Glomerular endothelial cell (primary cell): Measurements from ENCODE around the gene OR1G1. TPM values are rescaled to one million over a fixed set of nuclear protein-coding genes. Genes with fewer than 3 reads are reported as not detected.
"Not testable (repeated sequence)": the region's sequence is repeated elsewhere in the genome, so short reads cannot be mapped to it uniquely, and the experiment has no call there.

Experiments used
- DNase-seq: peaks from one replicate; pipeline ENCODE4 v3.0.0-alpha.2; 2011; ENCODE audit warnings: low read depth, low spot score; ENCODE audit errors: extremely low read depth
- total RNA-seq: library from RNA; depleted of rRNA; stranded (reverse); fragments of >200 nt; gene quantifications from 2 replicates; pipeline ENCODE4 v1.2.3, GENCODE V29; 2015

The OR1G1 gene
- total RNA-seq: not detected in 2 replicates

DNA sequence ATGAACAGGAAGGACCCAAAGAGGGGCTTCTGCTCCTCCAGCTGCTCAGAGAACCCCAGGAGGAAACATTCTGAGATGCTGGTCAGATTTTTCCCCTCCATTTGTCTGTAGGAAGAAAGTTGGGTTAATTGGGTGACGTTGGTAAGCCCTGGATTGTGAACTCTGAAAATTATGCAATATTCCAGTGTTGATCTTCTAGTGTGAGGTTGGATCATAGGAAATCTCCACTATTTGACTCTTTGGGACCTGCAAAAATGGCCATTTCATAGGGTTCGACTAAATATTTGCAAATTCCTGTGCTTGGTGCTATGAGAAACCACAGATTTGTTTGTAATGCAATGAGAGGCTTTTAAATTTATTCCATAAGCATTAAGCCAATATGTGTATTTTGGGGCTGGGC, at the start of gene OR1G1:
TSS of gene OR1G1 (minus strand) at position 101 of the 400 bp plus-strand sequence. CDS start at position 101, 0 bp downstream.
- no peak for DNase-seq

DNA sequence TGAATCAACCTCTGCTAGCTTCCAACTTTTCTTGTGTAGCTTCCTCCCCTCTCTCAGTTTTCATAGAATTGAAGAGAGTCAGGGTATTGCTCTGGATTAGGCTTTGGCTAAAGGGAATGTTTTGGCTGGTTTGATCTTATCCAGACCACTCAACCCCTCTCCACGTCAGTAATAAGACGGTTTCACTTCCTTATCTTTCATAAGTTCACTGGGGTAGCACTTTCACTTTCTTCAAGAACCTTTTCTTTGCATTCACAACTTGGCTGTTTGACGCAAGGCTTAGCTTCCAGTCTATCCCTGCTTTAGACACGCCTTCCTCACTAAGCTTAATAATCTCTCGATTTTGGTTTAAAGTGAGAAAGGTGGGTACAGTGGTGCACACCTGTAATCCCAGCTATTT, 40.2 kb upstream of the OR1G1 start:
- no peak for DNase-seq

DNA sequence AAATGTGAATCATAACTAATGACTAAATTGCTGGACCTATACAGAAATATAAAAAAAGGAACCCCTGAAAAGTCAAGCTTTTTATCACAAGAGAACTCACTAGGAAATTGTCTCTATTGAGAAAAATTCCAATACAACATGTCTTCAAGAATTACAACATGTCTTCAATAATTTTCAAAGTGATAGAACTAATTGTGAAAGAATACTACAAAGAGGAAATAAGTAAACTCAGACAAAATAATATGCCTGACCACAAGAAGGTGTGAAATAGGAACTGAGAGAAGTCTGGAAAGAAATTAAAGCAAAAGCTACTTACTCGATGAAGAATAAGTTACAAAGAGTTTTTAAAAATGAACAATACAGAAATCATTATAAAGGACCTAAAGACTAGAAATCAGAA, 29.9 kb upstream of the OR1G1 start:
- no peak for DNase-seq

DNA sequence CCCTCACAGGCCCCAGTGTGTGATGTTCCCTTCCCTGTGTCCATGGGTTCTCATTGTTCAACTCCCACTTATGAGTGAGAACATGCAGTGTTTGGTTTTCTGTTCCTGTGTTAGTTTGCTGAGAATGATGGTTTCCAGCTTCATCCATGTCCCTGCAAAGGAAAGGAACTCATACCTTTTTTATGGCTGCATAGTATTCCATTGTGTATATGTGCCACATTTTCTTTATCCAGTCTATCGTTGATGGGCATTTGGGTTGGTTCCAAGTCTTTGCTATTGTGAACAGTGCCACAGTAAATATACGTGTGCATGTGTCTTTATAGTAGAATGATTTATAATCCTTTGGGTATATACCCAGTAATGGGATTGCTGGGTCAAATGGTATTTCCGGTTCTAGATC, 10.1 kb upstream of the OR1G1 start:
- not testable (repeated sequence) for DNase-seq

DNA sequence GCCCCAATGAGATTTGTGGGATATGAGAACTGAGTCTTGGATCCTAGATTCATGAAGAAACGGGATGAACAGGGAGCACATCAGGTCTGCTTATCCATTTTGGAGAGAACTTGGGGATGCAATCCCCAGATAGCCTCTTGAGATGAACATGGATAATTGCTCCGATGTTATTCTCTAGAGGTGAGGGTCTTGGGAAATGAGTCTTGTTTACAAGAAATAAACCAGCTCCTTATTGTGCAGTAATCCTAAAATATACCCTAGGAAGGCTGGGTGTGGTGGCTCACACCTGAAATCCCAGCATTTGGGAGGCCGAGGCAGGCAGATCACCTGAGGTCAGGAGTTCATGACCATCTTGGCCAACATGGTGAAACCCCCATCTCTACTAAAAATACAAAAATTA, 23.0 kb downstream of the OR1G1 start, which contains the start of gene OR1D2:
TSS of gene OR1D2 (minus strand) at position 101 of the 400 bp plus-strand sequence. CDS start 11,426 bp downstream, outside the sequence.
- DNase-seq: no peak

Other genes starting within 250 kb of the OR1G1 start
- gene OR1D5, start 63.9 kb downstream of the OR1G1 start, total RNA-seq: not detected in 2 replicates
- gene OR1D2, start 23.1 kb downstream of the OR1G1 start, total RNA-seq: not detected in 2 replicates
- gene OR1A2, start 70.0 kb upstream of the OR1G1 start, total RNA-seq: not detected in 2 replicates
- gene OR1A1, start 80.1 kb upstream of the OR1G1 start, total RNA-seq: not detected in 2 replicates
- gene OR3A1, start 170.8 kb upstream of the OR1G1 start, total RNA-seq: not detected in 2 replicates